ENCODE results near the gene NDUFS6. TPM values are rescaled to one million over a fixed set of nuclear protein-coding genes. Genes with fewer than 3 reads are reported as not detected.
A peak's percentile ranks its signal among the peaks of the same experiment; 100 is the strongest.

The NDUFS6 gene
- 10 to 100 TPM; 54.9 to 58.7 TPM for total RNA-seq
- 59.3 TPM for polyA plus RNA-seq (ENCODE audit: insufficient read depth, low read depth, low replicate concordance)
- long read RNA-seq, donor 1, transcript NDUFS6-201 (4 exons, 1,082 nt) = major isoform, 48 of 70 reads
- long read RNA-seq, donor 1, partial matches to known transcripts = 21 of 70 reads
- long read RNA-seq, donor 1, other reads (novel, unspliced or antisense) = 0 of 70 reads
- long read RNA-seq, donor 2, transcript NDUFS6-201 (4 exons, 1,082 nt) = major isoform, 40 of 60 reads
- long read RNA-seq, donor 2, partial matches to known transcripts = 13 of 60 reads
- long read RNA-seq, donor 2, other reads (novel, unspliced or antisense) = 6 of 60 reads

DNA sequence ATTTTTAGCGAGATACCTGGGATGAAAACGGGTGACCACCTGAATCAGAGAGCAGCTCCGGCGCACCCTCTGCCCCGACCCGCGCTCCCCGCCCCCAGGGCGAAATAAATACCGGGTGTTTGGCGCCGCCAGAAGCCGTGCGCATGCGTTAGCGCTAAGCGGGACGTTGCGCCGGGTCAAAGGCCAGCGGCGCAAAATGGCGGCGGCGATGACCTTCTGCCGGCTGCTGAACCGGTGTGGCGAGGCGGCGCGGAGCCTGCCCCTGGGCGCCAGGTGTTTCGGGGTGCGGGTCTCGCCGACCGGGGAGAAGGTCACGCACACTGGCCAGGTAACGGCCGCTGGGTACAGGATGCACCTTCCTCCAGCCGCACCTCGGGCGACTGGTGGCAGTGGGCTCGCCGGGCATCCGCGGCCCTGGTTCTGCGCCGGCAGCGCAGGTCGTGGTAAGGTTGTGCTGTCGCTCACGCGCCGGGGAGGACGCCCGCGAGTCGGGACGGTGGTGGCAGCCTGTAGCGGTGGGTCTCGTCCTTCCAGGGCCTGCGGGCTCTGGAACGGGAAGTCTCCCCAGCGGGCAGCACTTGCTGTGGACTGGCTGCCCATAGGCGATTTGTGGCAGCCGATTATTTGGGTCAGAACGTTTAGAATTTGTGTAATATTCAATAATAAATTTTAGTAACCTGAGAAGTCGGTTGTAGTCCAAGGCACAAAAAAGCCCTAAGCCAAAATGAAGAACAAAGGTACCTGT, at the start of gene NDUFS6:
Gene NDUFS6 (plus strand): TSS at position 186 of the 745 bp plus-strand sequence. CDS start 11 bp downstream, at position 197.
- TF ChIP-seq POLR2A (IDR thresholded peaks at IDR 0.05) = no peak
- TF ChIP-seq, protein P1, sequence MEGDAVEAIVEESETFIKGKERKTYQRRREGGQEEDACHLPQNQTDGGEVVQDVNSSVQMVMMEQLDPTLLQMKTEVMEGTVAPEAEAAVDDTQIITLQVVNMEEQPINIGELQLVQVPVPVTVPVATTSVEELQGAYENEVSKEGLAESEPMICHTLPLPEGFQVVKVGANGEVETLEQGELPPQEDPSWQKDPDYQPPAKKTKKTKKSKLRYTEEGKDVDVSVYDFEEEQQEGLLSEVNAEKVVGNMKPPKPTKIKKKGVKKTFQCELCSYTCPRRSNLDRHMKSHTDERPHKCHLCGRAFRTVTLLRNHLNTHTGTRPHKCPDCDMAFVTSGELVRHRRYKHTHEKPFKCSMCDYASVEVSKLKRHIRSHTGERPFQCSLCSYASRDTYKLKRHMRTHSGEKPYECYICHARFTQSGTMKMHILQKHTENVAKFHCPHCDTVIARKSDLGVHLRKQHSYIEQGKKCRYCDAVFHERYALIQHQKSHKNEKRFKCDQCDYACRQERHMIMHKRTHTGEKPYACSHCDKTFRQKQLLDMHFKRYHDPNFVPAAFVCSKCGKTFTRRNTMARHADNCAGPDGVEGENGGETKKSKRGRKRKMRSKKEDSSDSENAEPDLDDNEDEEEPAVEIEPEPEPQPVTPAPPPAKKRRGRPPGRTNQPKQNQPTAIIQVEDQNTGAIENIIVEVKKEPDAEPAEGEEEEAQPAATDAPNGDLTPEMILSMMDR (IDR thresholded peaks at IDR 0.05) = no peak
- Histone ChIP-seq H3K4me3 (peak within 1 kb of the TSS; percentile 69 to 92), H3K27me3 (no peaks in the 10 kb centered on the region), H3K9me3 (no peaks in the 10 kb centered on the region), H3K36me3 (ENCODE audit: low read depth, missing control alignments) (no peaks in the 10 kb centered on the region), H3K4me1 (peaks cover 12% of the 10 kb centered on the region), H3K27ac (peak within 1 kb of the TSS; percentile 73 to 86)
- intact Hi-C loops (cut with DNase I; ENCODE audit: low total_unique reads) = no loop called here
- 0 to 1% methylated on average over 39 to 69 of the region's 69 CpGs for WGBS, 2 donors
- DNase-seq = peak; percentile 87

DNA sequence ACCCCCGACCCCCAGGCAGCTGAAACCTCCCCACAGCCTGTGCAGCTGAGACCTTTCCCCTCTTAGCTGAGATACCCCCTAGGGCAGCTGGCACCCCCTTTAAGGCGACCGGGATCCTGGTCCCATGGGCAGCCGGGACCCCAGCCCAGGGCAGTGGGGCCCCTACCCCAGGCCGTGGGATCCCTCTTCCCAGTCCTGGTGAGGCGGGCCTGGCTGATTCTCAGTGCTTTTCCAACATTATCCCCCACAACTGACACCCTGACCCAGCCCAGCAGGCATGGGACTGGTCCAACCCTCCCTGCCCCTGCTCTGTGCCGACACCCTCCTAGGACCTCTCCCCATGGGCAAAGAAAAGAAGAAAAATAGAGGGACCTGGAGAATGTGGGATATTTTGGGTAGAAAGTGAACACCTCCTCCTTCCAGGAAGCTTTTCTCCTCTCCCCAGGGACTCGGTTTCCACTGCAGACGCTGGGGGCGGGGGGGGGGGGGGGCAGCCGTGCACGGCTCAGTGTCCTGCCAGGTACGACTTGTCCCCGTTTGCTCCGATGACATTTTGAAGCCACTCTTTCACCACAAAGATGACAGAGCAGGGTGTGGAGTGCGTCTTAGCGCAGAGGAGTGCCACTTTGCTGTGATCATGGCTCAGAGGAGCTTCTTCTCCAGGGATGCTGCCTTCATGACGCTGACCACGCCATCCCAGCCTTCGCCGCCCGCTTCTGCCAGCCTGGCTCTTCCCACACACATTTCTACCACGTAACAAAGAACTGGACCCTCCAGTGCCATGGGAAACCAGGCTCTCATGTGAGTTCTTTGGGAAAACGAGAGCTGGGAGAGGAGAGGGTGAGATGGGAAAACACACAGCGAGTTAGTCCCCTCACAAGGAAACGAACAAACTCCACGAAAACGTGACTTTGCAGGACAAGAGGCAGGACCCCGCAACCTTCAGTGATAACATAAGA, 49.1 kb upstream of the NDUFS6 start:
- Histone ChIP-seq H3K27ac (no peak overlapping the region), H3K27me3 (no peaks in the 10 kb centered on the region), H3K9me3 (no peaks in the 10 kb centered on the region), H3K4me1 (no peaks in the 10 kb centered on the region), H3K36me3 (ENCODE audit: low read depth, missing control alignments) (no peaks in the 10 kb centered on the region), H3K4me3 (no peak overlapping the region)
- intact Hi-C loops (cut with DNase I; ENCODE audit: low total_unique reads) = no loop called here
- TF ChIP-seq, protein P1 (IDR thresholded peaks at IDR 0.05) = no peak
- no peak for TF ChIP-seq POLR2A (IDR thresholded peaks at IDR 0.05)
- WGBS, 2 donors = 79 to 83% methylated on average over 25 to 29 of the region's 29 CpGs
- DNase-seq = peak; percentile 6

DNA sequence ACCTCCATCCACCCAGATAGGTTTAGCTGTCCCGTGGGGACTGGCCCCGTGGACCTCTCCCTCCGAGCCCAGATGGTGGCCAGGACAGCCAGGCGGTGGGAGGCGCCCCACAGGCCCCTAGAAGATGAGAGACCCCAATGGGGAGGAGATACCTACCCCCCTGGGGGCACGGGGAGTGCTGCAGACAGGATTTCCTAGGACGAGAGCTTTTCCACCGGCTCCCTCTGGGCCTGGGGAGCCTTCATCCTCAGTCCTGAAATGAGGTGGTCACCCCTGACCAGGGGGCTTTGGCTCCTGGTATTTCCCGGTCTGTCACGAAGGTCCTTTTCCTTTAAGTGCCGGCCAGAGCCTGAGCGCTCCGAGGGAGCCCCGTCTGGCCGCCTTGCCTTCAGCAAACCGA, 48.3 kb upstream of the NDUFS6 start:
- Histone ChIP-seq H3K27me3 (no peaks in the 10 kb centered on the region), H3K9me3 (no peaks in the 10 kb centered on the region), H3K4me1 (no peaks in the 10 kb centered on the region), H3K27ac (no peak overlapping the region), H3K4me3 (no peak overlapping the region), H3K36me3 (ENCODE audit: low read depth, missing control alignments) (no peaks in the 10 kb centered on the region)
- TF ChIP-seq POLR2A (IDR thresholded peaks at IDR 0.05) = no peak
- TF ChIP-seq, protein P1 (IDR thresholded peaks at IDR 0.05) = no peak
- no peak for DNase-seq
- 82 to 87% methylated on average over 16 of the region's 16 CpGs for WGBS, 2 donors
- intact Hi-C loops (cut with DNase I; ENCODE audit: low total_unique reads) = no loop called here

DNA sequence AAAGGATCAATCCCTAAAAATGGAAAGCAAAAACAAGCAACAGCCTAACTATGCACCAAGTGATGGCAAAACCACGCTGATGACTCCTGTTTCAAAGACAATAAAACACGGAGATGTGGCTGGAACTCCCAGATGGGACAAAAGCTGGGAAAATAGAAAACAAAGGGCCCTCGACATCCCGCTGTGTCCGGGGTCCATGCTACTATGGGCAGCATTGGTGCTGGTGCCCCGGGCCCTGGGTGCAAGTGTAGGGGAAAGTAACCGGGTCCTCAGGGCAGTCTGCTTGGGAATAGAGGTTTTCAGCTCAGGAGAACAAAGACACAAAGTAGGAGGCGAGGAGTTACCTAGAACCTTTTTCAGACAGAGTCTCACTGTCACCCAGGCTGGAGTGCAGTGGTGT, 47.7 kb upstream of the NDUFS6 start:
- intact Hi-C loops (cut with DNase I; ENCODE audit: low total_unique reads) = no loop called here
- Histone ChIP-seq H3K27me3 (no peaks in the 10 kb centered on the region), H3K9me3 (no peaks in the 10 kb centered on the region), H3K4me1 (no peaks in the 10 kb centered on the region), H3K27ac (no peak overlapping the region), H3K4me3 (no peak overlapping the region), H3K36me3 (ENCODE audit: low read depth, missing control alignments) (no peaks in the 10 kb centered on the region)
- 74 to 77% methylated on average over 8 of the region's 8 CpGs for WGBS, 2 donors
- no peak for TF ChIP-seq POLR2A (IDR thresholded peaks at IDR 0.05)
- TF ChIP-seq, protein P1 (IDR thresholded peaks at IDR 0.05) = no peak
- DNase-seq = peak; percentile 6

All from testis (tissue), 5 donors.